Mononuclear cell (primary cell): Measurements from ENCODE around the gene ITGA1. TPM values are rescaled to one million over a fixed set of nuclear protein-coding genes. Genes with fewer than 3 reads are reported as not detected.
"Not testable (repeated sequence)": the region's sequence is repeated elsewhere in the genome, so short reads cannot be mapped to it uniquely, and the experiment has no call there.

Experiments used
- H3K27me3 ChIP-seq: 2 replicates; pipeline ENCODE4 v1.6.0; 2011; ENCODE audit warnings: low read length, control low read depth; ENCODE audit not compliant: insufficient read depth
- H3K4me1 ChIP-seq: 2 replicates; pipeline ENCODE4 v1.5.1; 2011; ENCODE audit warnings: mild to moderate bottlenecking, low read length, control low read depth; ENCODE audit not compliant: insufficient read depth
- H3K4me3 ChIP-seq: 2 replicates; pipeline ENCODE4 v1.5.1; 2011; ENCODE audit warnings: mild to moderate bottlenecking, low read length, moderate library complexity
- H3K9me3 ChIP-seq: 2 replicates; pipeline ENCODE4 v1.5.1; 2011; ENCODE audit warnings: low read depth, mild to moderate bottlenecking, control low read depth, low read length
- total RNA-seq: library from RNA; depleted of rRNA; stranded (reverse); fragments of >200 nt; gene quantifications from one replicate; pipeline ENCODE4 v1.2.3, GENCODE V29; 2012

The ITGA1 gene
- total RNA-seq, result 0.84 TPM

GRCh38 chr5:52787600-52788504, at the start of gene ITGA1, which contains the start of gene PELO:
ITGA1 (plus strand) TSS chr5:52787916; CDS start chr5:52788354, 438 bp downstream.
PELO (plus strand) TSS chr5:52787916; CDS start chr5:52800395, 12,479 bp downstream.
- H3K4me1 ChIP-seq, result peaks cover 36% of the 10 kb centered on the region

GRCh38 chr5:52738095-52738506, 49.6 kb upstream of the ITGA1 start:
- H3K27me3 ChIP-seq, result no peaks in the 10 kb centered on the region
- H3K9me3 ChIP-seq, result no peaks in the 10 kb centered on the region
- peaks cover 5% of the 10 kb centered on the region for H3K4me1 ChIP-seq
- H3K4me3 ChIP-seq, result no peak overlapping the region

More at GRCh38 chr5:52787600-52788504, at the start of gene ITGA1, which contains the start of gene PELO:
- Histone ChIP-seq H3K27me3 (peaks cover 16% of the 10 kb centered on the region), H3K9me3 (no peaks in the 10 kb centered on the region), H3K4me3 (peak within 1 kb of the TSS; percentile 55)

GRCh38 chr5:52740007-52740406, 47.7 kb upstream of the ITGA1 start:
- H3K4me3 ChIP-seq, result no peak overlapping the region
- peaks cover 5% of the 10 kb centered on the region for H3K4me1 ChIP-seq

GRCh38 chr5:52743012-52743411, 44.7 kb upstream of the ITGA1 start:
- H3K4me3 ChIP-seq, result no peak overlapping the region
- peaks cover 2% of the 10 kb centered on the region for H3K4me1 ChIP-seq

More at GRCh38 chr5:52740007-52740406, 47.7 kb upstream of the ITGA1 start:
- Histone ChIP-seq H3K27me3 (no peaks in the 10 kb centered on the region), H3K9me3 (no peaks in the 10 kb centered on the region)

GRCh38 chr5:52743529-52743928, 44.2 kb upstream of the ITGA1 start:
- no peak overlapping the region for H3K4me3 ChIP-seq
- no peaks in the 10 kb centered on the region for H3K4me1 ChIP-seq
- no peaks in the 10 kb centered on the region for H3K9me3 ChIP-seq
- H3K27me3 ChIP-seq, result no peaks in the 10 kb centered on the region

More at GRCh38 chr5:52743012-52743411, 44.7 kb upstream of the ITGA1 start:
- H3K27me3 ChIP-seq, result no peaks in the 10 kb centered on the region
- H3K9me3 ChIP-seq, result no peaks in the 10 kb centered on the region

GRCh38 chr5:52743970-52744369, 43.7 kb upstream of the ITGA1 start:
- H3K27me3 ChIP-seq, result no peaks in the 10 kb centered on the region
- no peaks in the 10 kb centered on the region for H3K4me1 ChIP-seq
- no peak overlapping the region for H3K4me3 ChIP-seq
- H3K9me3 ChIP-seq, result no peaks in the 10 kb centered on the region

GRCh38 chr5:52744867-52745458, 42.8 kb upstream of the ITGA1 start:
- not testable (repeated sequence) for H3K4me1 ChIP-seq, H3K27me3 ChIP-seq, H3K4me3 ChIP-seq, H3K9me3 ChIP-seq

GRCh38 chr5:52746539-52746938, 41.2 kb upstream of the ITGA1 start:
- H3K4me3 ChIP-seq, result no peak overlapping the region
- H3K4me1 ChIP-seq, result no peaks in the 10 kb centered on the region

GRCh38 chr5:52748590-52748989, 39.1 kb upstream of the ITGA1 start:
- Histone ChIP-seq H3K27me3 (no peaks in the 10 kb centered on the region), H3K9me3 (no peaks in the 10 kb centered on the region), H3K4me3 (no peak overlapping the region), H3K4me1 (no peaks in the 10 kb centered on the region)

More at GRCh38 chr5:52746539-52746938, 41.2 kb upstream of the ITGA1 start:
- H3K27me3 ChIP-seq, result no peaks in the 10 kb centered on the region
- no peaks in the 10 kb centered on the region for H3K9me3 ChIP-seq

- no peak overlapping the region for H3K4me3 ChIP-seq
- no peaks in the 10 kb centered on the region for H3K9me3 ChIP-seq
- H3K27me3 ChIP-seq, result no peaks in the 10 kb centered on the region
- H3K4me1 ChIP-seq, result no peaks in the 10 kb centered on the region
Observed at GRCh38 chr5:52749666-52750065, 38.0 kb upstream of the ITGA1 start.

- Histone ChIP-seq H3K27me3 (no peaks in the 10 kb centered on the region), H3K4me1 (no peaks in the 10 kb centered on the region), H3K9me3 (no peaks in the 10 kb centered on the region), H3K4me3 (no peak overlapping the region)
Observed at GRCh38 chr5:52751137-52751536, 36.6 kb upstream of the ITGA1 start.

GRCh38 chr5:52754051-52754450, 33.7 kb upstream of the ITGA1 start:
- peaks cover 5% of the 10 kb centered on the region for H3K4me1 ChIP-seq
- H3K4me3 ChIP-seq, result no peak overlapping the region
- H3K27me3 ChIP-seq, result no peaks in the 10 kb centered on the region
- no peaks in the 10 kb centered on the region for H3K9me3 ChIP-seq

- Histone ChIP-seq H3K4me3 (no peak overlapping the region), H3K9me3 (no peaks in the 10 kb centered on the region), H3K4me1 (peaks cover 6% of the 10 kb centered on the region), H3K27me3 (no peaks in the 10 kb centered on the region)
Observed at GRCh38 chr5:52757527-52757926, 30.2 kb upstream of the ITGA1 start.

GRCh38 chr5:52758014-52758413, 29.7 kb upstream of the ITGA1 start:
- H3K9me3 ChIP-seq, result no peaks in the 10 kb centered on the region
- H3K4me3 ChIP-seq, result no peak overlapping the region
- peaks cover 6% of the 10 kb centered on the region for H3K4me1 ChIP-seq
- H3K27me3 ChIP-seq, result no peaks in the 10 kb centered on the region

GRCh38 chr5:52759331-52759730, 28.4 kb upstream of the ITGA1 start:
- Histone ChIP-seq H3K4me3 (no peak overlapping the region), H3K27me3 (no peaks in the 10 kb centered on the region), H3K4me1 (peaks cover 6% of the 10 kb centered on the region), H3K9me3 (no peaks in the 10 kb centered on the region)
